H9 (cell line): Measurements from ENCODE around the gene OR6Y1. TPM values are rescaled to one million over a fixed set of nuclear protein-coding genes. Genes with fewer than 3 reads are reported as not detected.

Experiments
- DNase-seq: peaks from one replicate; pipeline ENCODE4 v3.0.0-alpha.2; 2017
- H2AFZ ChIP-seq: one replicate; pipeline ENCODE4 v1.6.1; 2013; ENCODE audit warnings: mild to moderate bottlenecking, low read length, control low read depth, moderate library complexity
- H2AK5ac ChIP-seq: 2 replicates; pipeline ENCODE4 v1.6.1; 2013; ENCODE audit warnings: low read length, control low read depth, mixed read lengths; ENCODE audit not compliant: insufficient read length
- H2BK120ac ChIP-seq: one replicate; pipeline ENCODE4 v1.6.1; 2013; ENCODE audit warnings: low read depth, mild to moderate bottlenecking, low read length, control low read depth, inconsistent platforms; ENCODE audit not compliant: poor library complexity, severe bottlenecking
- H2BK12ac ChIP-seq: 2 replicates; pipeline ENCODE4 v1.6.1; 2013; ENCODE audit warnings: low read length, control low read depth, mixed read lengths, low read depth; ENCODE audit not compliant: insufficient read length
- H2BK15ac ChIP-seq: 2 replicates; pipeline ENCODE4 v1.6.1; 2013; ENCODE audit warnings: low read depth, low read length, control low read depth
- H2BK20ac ChIP-seq: one replicate; pipeline ENCODE4 v1.6.1; 2013; ENCODE audit warnings: low read depth, mild to moderate bottlenecking, low read length, control low read depth, inconsistent platforms; ENCODE audit not compliant: poor library complexity, severe bottlenecking
- H2BK5ac ChIP-seq: 2 replicates; pipeline ENCODE4 v1.6.1; 2013; ENCODE audit warnings: low read length, control low read depth, mixed read lengths; ENCODE audit not compliant: insufficient read length
- H3K14ac ChIP-seq: 2 replicates; pipeline ENCODE4 v1.6.1; 2013; ENCODE audit warnings: low read length, control low read depth; ENCODE audit not compliant: insufficient read depth
- H3K18ac ChIP-seq: 2 replicates; pipeline ENCODE4 v1.6.1; 2013; ENCODE audit warnings: low read depth, mild to moderate bottlenecking, mixed read lengths, low read length, control low read depth; ENCODE audit not compliant: insufficient read length
- H3K23ac ChIP-seq: 2 replicates; pipeline ENCODE4 v1.6.1; 2013; ENCODE audit warnings: low read length, control low read depth, mixed read lengths, low read depth; ENCODE audit not compliant: insufficient read length
- H3K23me2 ChIP-seq: 2 replicates; pipeline ENCODE4 v1.6.1; 2013; ENCODE audit warnings: low read depth, mild to moderate bottlenecking, mixed read lengths, low read length, control low read depth; ENCODE audit not compliant: insufficient read length, poor library complexity, severe bottlenecking
- H3K27ac ChIP-seq: 2 replicates; pipeline ENCODE4 v1.5.1; 2013; ENCODE audit warnings: low read length, control low read depth, mixed read lengths, low read depth; ENCODE audit not compliant: insufficient read length
- H3K27me3 ChIP-seq: 2 replicates; pipeline ENCODE4 v1.6.1; 2013; ENCODE audit warnings: low read length, control low read depth, inconsistent platforms; ENCODE audit not compliant: insufficient read depth
- H3K4ac ChIP-seq: 2 replicates; pipeline ENCODE4 v1.6.1; 2013; ENCODE audit warnings: low read depth, mild to moderate bottlenecking, control low read depth, inconsistent platforms, low read length, moderate library complexity
- H3K4me1 ChIP-seq: 2 replicates; pipeline ENCODE4 v1.6.1; 2013; ENCODE audit warnings: low read length, control low read depth, inconsistent platforms; ENCODE audit not compliant: insufficient read depth
- H3K4me2 ChIP-seq: 2 replicates; pipeline ENCODE4 v1.6.1; 2013; ENCODE audit warnings: low read length, control low read depth, mixed read lengths; ENCODE audit not compliant: insufficient read length, insufficient read depth
- H3K56ac ChIP-seq: 2 replicates; pipeline ENCODE4 v1.6.1; 2013; ENCODE audit warnings: low read depth, mild to moderate bottlenecking, mixed read lengths, low read length, control low read depth; ENCODE audit not compliant: insufficient read length
- H3K79me1 ChIP-seq: 2 replicates; pipeline ENCODE4 v1.6.1; 2013; ENCODE audit warnings: low read depth, mild to moderate bottlenecking, moderate library complexity, low read length, control low read depth, inconsistent platforms; ENCODE audit not compliant: insufficient read depth, poor library complexity, severe bottlenecking
- H3K79me2 ChIP-seq: 2 replicates; pipeline ENCODE4 v1.6.1; 2013; ENCODE audit warnings: low read length, control low read depth, inconsistent platforms; ENCODE audit not compliant: insufficient read depth
- H3K9ac ChIP-seq: 2 replicates; pipeline ENCODE4 v1.6.1; 2013; ENCODE audit warnings: low read length, control low read depth, mixed read lengths; ENCODE audit not compliant: insufficient read length; ENCODE audit errors: extremely low read depth
- H3K9me3 ChIP-seq: one replicate; pipeline ENCODE4 v1.6.1; 2013; ENCODE audit warnings: low read depth, low read length, inconsistent platforms; ENCODE audit not compliant: control insufficient read depth
- H3T11ph ChIP-seq: one replicate; pipeline ENCODE4 v1.6.1; 2013; ENCODE audit warnings: mild to moderate bottlenecking, low read length, control low read depth, inconsistent platforms
- H4K20me1 ChIP-seq: one replicate; pipeline ENCODE4 v1.6.1; 2013; ENCODE audit not compliant: control insufficient read depth, insufficient read length, insufficient read depth
- H4K5ac ChIP-seq: 2 replicates; pipeline ENCODE4 v1.6.1; 2013; ENCODE audit warnings: low read depth, mild to moderate bottlenecking, mixed read lengths, low read length, control low read depth; ENCODE audit not compliant: insufficient read length
- H4K8ac ChIP-seq: replicated peaks from 2 replicates; pipeline ENCODE4 v1.6.1; 2013; ENCODE audit warnings: low read length, control low read depth, mixed read lengths, low read depth; ENCODE audit not compliant: insufficient read length
- H4K91ac ChIP-seq: 2 replicates; pipeline ENCODE4 v1.6.1; 2013; ENCODE audit warnings: low read depth, mild to moderate bottlenecking, moderate library complexity, mixed read lengths, low read length, control low read depth; ENCODE audit not compliant: insufficient read length
- H3K27ac Mint-ChIP-seq, 3 experiments: 2 replicates in 2 of 3; 3 replicates in 1 of 3; pipeline ENCODE4 v1.8.0; 2020 to 2021; ENCODE audit warnings: mixed read lengths in 3 of 3, mild to moderate bottlenecking in 1 of 3, moderate library complexity in 1 of 3
- H3K27me3 Mint-ChIP-seq: 2 replicates; pipeline ENCODE4 v1.8.0; 2021; ENCODE audit warnings: low read depth, mild to moderate bottlenecking, moderate library complexity, mixed read lengths
- H3K36me3 Mint-ChIP-seq, 3 experiments: 2 replicates in 2 of 3; 3 replicates in 1 of 3; pipeline ENCODE4 v1.8.0; 2020 to 2021; ENCODE audit warnings: low read depth in 3 of 3, mixed read lengths in 3 of 3; ENCODE audit not compliant: insufficient read depth in 1 of 3
- H3K4me1 Mint-ChIP-seq, 2 experiments: 2 replicates each; pipeline ENCODE4 v1.8.0; 2020; ENCODE audit warnings: mixed read lengths in 2 of 2
- H3K4me3 Mint-ChIP-seq, 2 experiments: 2 replicates in 1 of 2; 3 replicates in 1 of 2; pipeline ENCODE4 v1.8.0; 2020 to 2021; ENCODE audit warnings: mild to moderate bottlenecking in 2 of 2, mixed read lengths in 2 of 2, moderate library complexity in 1 of 2
- H3K9me3 Mint-ChIP-seq, 2 experiments: 2 replicates in 1 of 2; 3 replicates in 1 of 2; pipeline ENCODE4 v1.8.0; 2020; ENCODE audit warnings: mild to moderate bottlenecking in 2 of 2, mixed read lengths in 2 of 2, moderate library complexity in 1 of 2
- WGBS: extraction: QIAGEN DNeasy Blood & Tissue Kit; methylation state at CpG from one replicate; pipeline ENCODE4 v1.1.7; 2013; ENCODE audit warnings: missing lambda C conversion rate, low lambda C conversion rate, mixed read lengths; ENCODE audit not compliant: insufficient read length; ENCODE audit errors: extremely low coverage; 5-methylcytosine and 5-hydroxymethylcytosine counted together
- total RNA-seq: library from RNA; stranded (reverse); gene quantifications from 2 replicates; pipeline ENCODE4 v1.2.1, GENCODE V29; 2021
- TF ChIP-seq, protein P1 (sequence below): fragments of 200-600 bp; sonication (generic); conservative IDR thresholded peaks from 3 replicates; pipeline ENCODE4 v1.8.0; 2021; ENCODE audit warnings: antibody characterized with exemption, mild to moderate bottlenecking

OR6Y1 gene
- total RNA-seq, 1 experiment from 2014 or later: not detected

DNA sequence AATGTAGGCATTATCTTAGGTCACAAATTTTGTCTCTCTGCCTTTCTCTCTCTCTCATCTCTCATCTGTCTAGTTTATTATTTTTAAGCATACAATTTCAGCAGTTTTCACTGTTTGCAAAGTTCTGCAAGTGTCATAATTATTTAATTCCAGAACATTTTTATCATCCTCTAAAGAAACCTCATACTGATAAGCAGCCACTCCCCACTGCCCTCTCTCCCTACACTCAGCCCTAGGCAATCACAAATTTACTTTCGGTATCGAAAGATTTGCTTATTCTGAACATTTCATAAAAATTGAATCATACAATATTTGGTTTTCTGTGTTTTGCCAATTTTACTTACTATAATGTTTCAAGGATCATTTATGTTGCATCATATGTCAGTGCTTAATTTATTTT, 16.6 kb downstream of the OR6Y1 start:
- H3K27ac Mint-ChIP-seq: no peak overlapping the region
- no peaks in the 10 kb centered on the region for H3K27me3 Mint-ChIP-seq
- H3K23me2 ChIP-seq: no peaks in the 10 kb centered on the region
- no peaks in the 10 kb centered on the region for H3K9me3 ChIP-seq
- no peak overlapping the region for H3K27ac ChIP-seq
- H4K20me1 ChIP-seq: no peaks in the 10 kb centered on the region
- H3K56ac ChIP-seq: no peak overlapping the region
- H2BK12ac ChIP-seq: no peak overlapping the region
- no peak overlapping the region for H3K9ac ChIP-seq
- no CpG with 5 or more reads among the region's 2 CpGs for WGBS
- H3K14ac ChIP-seq: no peak overlapping the region
- no peak for DNase-seq
- no peak overlapping the region for H2AK5ac ChIP-seq
- H3K4ac ChIP-seq: no peak overlapping the region
- no peak overlapping the region for H2BK120ac ChIP-seq
- H3K4me1 Mint-ChIP-seq: no peaks in the 10 kb centered on the region
- TF ChIP-seq, protein P1, sequence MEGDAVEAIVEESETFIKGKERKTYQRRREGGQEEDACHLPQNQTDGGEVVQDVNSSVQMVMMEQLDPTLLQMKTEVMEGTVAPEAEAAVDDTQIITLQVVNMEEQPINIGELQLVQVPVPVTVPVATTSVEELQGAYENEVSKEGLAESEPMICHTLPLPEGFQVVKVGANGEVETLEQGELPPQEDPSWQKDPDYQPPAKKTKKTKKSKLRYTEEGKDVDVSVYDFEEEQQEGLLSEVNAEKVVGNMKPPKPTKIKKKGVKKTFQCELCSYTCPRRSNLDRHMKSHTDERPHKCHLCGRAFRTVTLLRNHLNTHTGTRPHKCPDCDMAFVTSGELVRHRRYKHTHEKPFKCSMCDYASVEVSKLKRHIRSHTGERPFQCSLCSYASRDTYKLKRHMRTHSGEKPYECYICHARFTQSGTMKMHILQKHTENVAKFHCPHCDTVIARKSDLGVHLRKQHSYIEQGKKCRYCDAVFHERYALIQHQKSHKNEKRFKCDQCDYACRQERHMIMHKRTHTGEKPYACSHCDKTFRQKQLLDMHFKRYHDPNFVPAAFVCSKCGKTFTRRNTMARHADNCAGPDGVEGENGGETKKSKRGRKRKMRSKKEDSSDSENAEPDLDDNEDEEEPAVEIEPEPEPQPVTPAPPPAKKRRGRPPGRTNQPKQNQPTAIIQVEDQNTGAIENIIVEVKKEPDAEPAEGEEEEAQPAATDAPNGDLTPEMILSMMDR: no peak
- no peak overlapping the region for H3K23ac ChIP-seq
- H3K79me1 ChIP-seq: no peaks in the 10 kb centered on the region
- H3K79me2 ChIP-seq: no peaks in the 10 kb centered on the region
- no peak overlapping the region for H2BK15ac ChIP-seq
- no peak overlapping the region for H3K4me3 Mint-ChIP-seq
- no peak overlapping the region for H4K8ac ChIP-seq
- H3K4me1 ChIP-seq: no peaks in the 10 kb centered on the region
- H3T11ph ChIP-seq: no peak overlapping the region
- H2BK5ac ChIP-seq: no peak overlapping the region
- H4K91ac ChIP-seq: no peak overlapping the region
- H3K36me3 Mint-ChIP-seq: no peaks in the 10 kb centered on the region
- no peaks in the 10 kb centered on the region for H3K9me3 Mint-ChIP-seq
- H4K5ac ChIP-seq: no peak overlapping the region
- no peak overlapping the region for H3K4me2 ChIP-seq
- H2AFZ ChIP-seq: no peak overlapping the region
- no peaks in the 10 kb centered on the region for H3K27me3 ChIP-seq
- H2BK20ac ChIP-seq: no peak overlapping the region
- H3K18ac ChIP-seq: no peak overlapping the region
